ENCODE results near the gene PEAK1.
"Not testable (repeated sequence)": the region's sequence is repeated elsewhere in the genome, so short reads cannot be mapped to it uniquely, and the experiment has no call there.

PEAK1 gene

GRCh38 chr15:77425104-77425503 is 5.2 kb upstream of the PEAK1 start:
- no peak for DNase-seq

GRCh38 chr15:77421370-77421700 is 1.4 kb upstream of the PEAK1 start:
- no peak for DNase-seq

- peak; percentile 72 for DNase-seq
These were observed 886 bp upstream of the PEAK1 start, which contains the start of gene HMG20A for GRCh38 chr15:77420610-77421369. HMG20A (plus strand) TSS chr15:77420888; CDS start chr15:77458408, 37,520 bp downstream.

GRCh38 chr15:77418966-77419835 is 703 bp downstream of the PEAK1 start:
- DNase-seq, result no peak

GRCh38 chr15:77418391-77418965 is 1.4 kb downstream of the PEAK1 start:
- no peak for DNase-seq

GRCh38 chr15:77417602-77418001 is 2.3 kb downstream of the PEAK1 start:
- DNase-seq, result no peak

GRCh38 chr15:77416954-77417353 is 3.0 kb downstream of the PEAK1 start:
- DNase-seq, result no peak

- DNase-seq, result no peak
These were observed 3.8 kb downstream of the PEAK1 start for GRCh38 chr15:77416148-77416455.

- DNase-seq, result no peak
These were observed 4.3 kb downstream of the PEAK1 start for GRCh38 chr15:77415450-77416147.

GRCh38 chr15:77414789-77415442 is 5.0 kb downstream of the PEAK1 start:
- no peak for DNase-seq

- DNase-seq, result no peak
These were observed 6.1 kb downstream of the PEAK1 start for GRCh38 chr15:77413699-77414349.

- DNase-seq, result no peak
These were observed 6.8 kb downstream of the PEAK1 start for GRCh38 chr15:77412972-77413698.

- no peak for DNase-seq
These were observed 8.3 kb downstream of the PEAK1 start for GRCh38 chr15:77411619-77411976.

GRCh38 chr15:77410701-77411618 is 8.9 kb downstream of the PEAK1 start:
- DNase-seq, result no peak

GRCh38 chr15:77410157-77410500 is 9.8 kb downstream of the PEAK1 start:
- DNase-seq, result not testable (repeated sequence)

GRCh38 chr15:77409259-77410156 is 10.4 kb downstream of the PEAK1 start:
- peak; percentile 60 for DNase-seq

- DNase-seq, result no peak
These were observed 13.1 kb downstream of the PEAK1 start for GRCh38 chr15:77406846-77407245.

- DNase-seq, result not testable (repeated sequence)
These were observed 13.6 kb downstream of the PEAK1 start for GRCh38 chr15:77406173-77406759.

Data from activated CD4-positive, alpha-beta T cell treated with anti-CD3 and anti-CD28 coated beads, Interleukin-2, amount 50 U/mL, for 16 hours (primary cell).